ENCODE results near the gene ITPKB.

- TF ChIP-seq CTCF (IDR thresholded peaks at IDR 0.05; ENCODE audit: low read length) (no peak), EZH2 (IDR thresholded peaks at IDR 0.05; ENCODE audit: borderline replicate concordance, low read length) (no peak)
Measured at GRCh38 chr1:226691247-226691646, 47.8 kb downstream of the ITPKB start.
